Measurements from ENCODE around the gene PTTG1IP.

The PTTG1IP gene

DNA sequence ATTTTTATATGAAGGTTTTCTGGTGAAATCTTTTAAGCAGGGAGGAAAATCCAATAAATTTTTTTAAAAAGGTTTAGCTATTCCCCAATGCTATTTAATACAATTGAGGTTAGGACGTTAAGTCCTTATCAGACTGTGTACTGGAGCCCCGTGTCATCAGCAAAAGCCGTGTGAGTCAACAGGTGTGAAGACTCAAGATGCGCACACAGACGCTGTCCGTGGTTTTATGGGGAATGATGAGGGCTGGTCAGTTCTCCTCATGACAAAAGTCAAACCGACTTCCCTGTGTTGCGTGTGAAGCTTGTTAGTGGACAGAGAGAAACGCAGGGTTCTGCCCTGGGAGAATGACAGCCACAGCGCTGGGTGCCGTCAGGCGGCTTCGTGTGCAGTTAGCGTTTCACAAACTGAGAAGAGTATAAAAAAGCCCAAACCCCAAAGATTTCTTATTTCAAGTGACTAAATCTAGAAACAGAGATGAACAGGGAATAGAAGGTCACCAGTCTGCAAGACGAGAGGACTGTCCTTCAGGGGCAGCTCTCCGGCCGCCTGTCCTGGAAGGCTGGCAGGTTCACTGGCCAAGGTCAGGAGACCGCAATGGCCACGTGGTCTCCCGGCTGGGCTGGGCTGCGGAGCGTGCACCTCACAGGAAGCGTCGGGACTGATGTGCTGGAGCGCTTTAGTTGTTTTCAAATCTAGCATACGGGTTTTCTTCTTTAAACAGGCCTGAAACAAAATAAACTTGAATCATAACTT is 22.4 kb downstream of the PTTG1IP start:
- DNase-seq (ENCODE audit: low read depth), result no peak
- H3K4me3 ChIP-seq (ENCODE audit: low read depth, low read length), result no peak overlapping the region
- TF ChIP-seq, protein P1, sequence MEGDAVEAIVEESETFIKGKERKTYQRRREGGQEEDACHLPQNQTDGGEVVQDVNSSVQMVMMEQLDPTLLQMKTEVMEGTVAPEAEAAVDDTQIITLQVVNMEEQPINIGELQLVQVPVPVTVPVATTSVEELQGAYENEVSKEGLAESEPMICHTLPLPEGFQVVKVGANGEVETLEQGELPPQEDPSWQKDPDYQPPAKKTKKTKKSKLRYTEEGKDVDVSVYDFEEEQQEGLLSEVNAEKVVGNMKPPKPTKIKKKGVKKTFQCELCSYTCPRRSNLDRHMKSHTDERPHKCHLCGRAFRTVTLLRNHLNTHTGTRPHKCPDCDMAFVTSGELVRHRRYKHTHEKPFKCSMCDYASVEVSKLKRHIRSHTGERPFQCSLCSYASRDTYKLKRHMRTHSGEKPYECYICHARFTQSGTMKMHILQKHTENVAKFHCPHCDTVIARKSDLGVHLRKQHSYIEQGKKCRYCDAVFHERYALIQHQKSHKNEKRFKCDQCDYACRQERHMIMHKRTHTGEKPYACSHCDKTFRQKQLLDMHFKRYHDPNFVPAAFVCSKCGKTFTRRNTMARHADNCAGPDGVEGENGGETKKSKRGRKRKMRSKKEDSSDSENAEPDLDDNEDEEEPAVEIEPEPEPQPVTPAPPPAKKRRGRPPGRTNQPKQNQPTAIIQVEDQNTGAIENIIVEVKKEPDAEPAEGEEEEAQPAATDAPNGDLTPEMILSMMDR (IDR thresholded peaks at IDR 0.05; ENCODE audit: control insufficient read depth, extremely low read depth, insufficient read depth), result no peak

DNA sequence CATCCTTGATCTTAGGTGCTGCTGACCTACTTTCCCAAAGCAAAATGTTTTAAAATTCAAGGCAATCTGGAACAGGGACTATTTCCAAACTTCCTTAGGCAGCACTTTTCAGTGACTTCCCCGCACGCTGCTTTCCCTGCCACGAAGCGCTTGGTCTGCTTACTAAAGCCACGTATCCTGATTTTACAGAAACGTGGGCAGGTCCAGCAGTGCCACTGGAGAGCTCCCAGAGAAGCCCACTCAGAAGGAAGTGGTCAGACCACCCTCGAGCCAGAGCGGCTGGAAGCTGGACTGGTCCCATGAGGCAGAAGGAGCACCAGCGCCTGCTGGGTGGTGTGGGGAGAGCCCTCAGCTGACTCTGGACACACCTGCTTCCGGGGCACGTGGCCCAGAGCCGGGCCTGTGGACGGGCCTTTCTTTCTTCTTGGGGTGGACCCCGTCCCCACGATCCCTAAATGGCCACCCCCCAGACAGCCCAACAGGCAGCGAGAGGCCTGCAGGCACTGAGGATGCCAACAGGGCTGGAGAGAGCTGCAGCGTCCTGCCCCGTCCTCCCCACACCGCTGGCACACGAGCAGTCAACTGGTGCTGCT is 23.2 kb downstream of the PTTG1IP start:
- TF ChIP-seq, protein P1 (IDR thresholded peaks at IDR 0.05; ENCODE audit: control insufficient read depth, extremely low read depth, insufficient read depth), result no peak
- no peak overlapping the region for H3K4me3 ChIP-seq (ENCODE audit: low read depth, low read length)
- no peak for DNase-seq (ENCODE audit: low read depth)

DNA sequence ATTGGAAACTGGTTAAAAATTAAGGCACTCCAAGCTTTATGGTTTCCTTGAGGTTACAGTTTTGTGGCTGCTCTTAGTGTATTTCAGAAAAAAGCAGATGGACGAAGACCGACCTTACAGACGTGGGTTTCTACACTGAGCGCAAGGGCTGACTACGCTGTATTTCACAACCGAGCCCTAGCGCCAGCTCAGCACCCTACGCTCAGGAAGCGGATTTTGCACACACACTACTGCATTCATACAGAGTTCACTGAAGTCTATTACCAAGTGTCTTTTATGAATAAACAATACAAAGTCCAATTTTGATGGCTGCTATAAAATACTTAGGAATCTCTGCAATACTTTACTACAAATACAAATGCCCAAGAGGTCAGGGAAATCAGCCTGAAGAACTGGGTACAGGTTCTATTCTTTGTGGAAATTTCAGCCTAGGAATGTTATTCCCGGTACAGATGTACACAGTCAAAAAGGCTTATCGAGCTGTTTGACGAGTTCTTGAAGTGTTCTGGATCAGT is 23.8 kb downstream of the PTTG1IP start:
- no peak overlapping the region for H3K4me3 ChIP-seq (ENCODE audit: low read depth, low read length)
- no peak for DNase-seq (ENCODE audit: low read depth)
- TF ChIP-seq, protein P1 (IDR thresholded peaks at IDR 0.05; ENCODE audit: control insufficient read depth, extremely low read depth, insufficient read depth), result no peak

DNA sequence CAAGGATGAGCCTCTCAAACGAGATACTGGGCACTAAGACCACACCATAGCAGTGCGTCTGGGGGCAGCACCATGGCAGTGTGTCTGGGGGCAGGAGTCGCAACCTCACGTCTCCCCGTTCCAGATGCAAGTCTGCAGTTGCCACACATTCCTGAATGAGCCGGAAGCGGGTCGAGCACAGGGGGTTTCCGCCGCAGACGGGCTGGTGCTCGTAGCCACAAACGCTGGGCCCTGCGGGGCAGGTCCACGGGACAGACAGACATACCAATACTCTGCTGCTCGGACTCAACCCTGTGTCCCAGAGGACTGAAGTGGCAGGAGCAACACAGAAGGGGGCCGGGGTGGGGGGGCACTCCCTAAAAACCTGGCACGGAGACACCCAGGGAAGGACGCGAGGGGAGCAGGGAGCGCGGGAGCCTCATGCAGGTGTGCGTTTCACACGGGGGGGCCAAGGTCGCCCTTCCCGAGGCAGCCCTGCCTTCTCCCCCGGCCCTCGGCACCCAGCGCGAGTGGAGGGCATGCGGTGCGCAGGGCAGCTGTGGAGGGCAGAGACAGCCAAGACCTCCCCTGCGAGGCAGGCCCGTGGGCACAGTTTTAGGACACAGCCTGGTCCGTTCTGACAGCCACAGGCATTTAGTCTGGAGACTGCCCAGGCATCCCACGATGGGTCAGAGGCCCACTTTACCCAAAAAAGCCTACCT is 24.5 kb downstream of the PTTG1IP start:
- no peak for DNase-seq (ENCODE audit: low read depth)
- TF ChIP-seq, protein P1 (IDR thresholded peaks at IDR 0.05; ENCODE audit: control insufficient read depth, extremely low read depth, insufficient read depth), result no peak
- no peak overlapping the region for H3K4me3 ChIP-seq (ENCODE audit: low read depth, low read length)

DNA sequence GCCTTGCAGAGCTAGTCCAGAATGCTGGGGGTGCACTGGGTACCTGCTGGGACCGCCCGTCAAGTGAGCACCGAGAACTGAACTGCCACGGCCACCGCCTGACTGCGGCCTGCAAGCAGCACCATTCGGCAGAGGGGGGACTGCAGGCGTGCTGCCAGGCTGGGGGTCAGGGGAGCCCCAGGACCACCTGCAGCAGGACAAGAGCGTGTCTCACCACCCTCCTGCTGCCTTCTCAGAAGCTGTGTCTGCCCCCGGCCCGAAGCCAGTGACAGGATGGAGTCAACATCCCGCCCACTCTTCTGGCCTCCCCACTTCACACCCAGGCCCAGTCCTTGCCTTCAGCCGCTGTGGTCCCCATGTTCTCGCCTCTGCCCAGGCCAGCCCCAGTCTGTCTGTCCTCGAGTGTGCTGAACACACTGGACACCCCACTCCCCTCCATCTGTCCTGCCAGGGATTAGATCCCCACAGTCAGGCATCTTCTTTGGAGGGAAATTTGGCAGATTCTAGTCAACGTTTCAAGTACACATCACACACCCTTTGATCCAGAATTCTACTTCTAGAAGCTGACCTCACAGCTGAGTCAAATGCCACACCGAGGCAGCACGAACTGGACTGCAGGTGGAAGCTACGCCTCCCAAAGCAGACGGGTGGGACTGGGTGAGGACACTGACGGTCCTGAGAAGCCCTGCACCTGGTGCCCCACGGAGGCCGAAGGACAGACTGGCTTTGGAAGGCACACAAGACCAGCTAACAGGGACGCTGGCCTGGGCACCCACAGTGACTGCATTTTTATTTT is 26.0 kb downstream of the PTTG1IP start:
- no peak for DNase-seq (ENCODE audit: low read depth)
- TF ChIP-seq, protein P1 (IDR thresholded peaks at IDR 0.05; ENCODE audit: control insufficient read depth, extremely low read depth, insufficient read depth), result no peak
- no peak overlapping the region for H3K4me3 ChIP-seq (ENCODE audit: low read depth, low read length)

DNA sequence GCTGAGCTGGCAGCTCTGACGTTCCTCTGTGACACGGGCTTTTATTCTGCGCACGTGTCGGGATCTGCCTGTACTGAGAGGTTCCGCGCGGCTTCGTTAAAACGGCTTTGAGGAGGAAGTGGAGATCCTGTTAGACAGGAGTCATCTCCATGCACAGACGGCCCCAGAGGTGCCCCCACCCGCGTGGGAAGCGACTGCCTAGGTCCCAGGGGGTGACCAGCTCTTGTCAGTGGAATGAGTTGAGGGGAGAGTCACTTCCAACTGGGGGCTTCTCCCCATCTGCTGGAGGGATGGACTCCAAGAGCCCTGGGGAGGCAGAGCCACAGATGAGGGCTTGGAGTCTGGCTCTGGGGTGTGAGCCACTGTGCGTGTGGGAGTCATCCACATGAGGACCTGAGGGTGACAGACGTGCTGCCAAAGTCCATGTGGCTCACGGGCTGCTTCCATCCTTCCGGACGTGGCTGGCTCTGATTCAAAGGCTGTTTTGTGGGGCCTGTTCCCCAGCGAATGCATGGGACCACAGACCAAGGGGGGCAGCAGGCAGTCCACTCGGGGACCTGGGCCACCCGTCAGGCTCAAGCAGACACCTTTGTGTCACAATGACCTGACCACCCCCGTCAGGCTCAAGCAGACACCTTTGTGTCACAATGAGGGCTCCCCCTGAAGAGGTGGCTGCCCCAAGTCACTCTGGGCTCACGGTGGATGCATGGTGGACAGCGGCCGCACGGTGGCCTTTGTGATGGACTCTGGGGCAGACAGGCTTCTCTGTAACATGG is 26.8 kb downstream of the PTTG1IP start:
- no peak for DNase-seq (ENCODE audit: low read depth)
- TF ChIP-seq, protein P1 (IDR thresholded peaks at IDR 0.05; ENCODE audit: control insufficient read depth, extremely low read depth, insufficient read depth), result no peak
- no peak overlapping the region for H3K4me3 ChIP-seq (ENCODE audit: low read depth, low read length)

Measured in LNCaP clone FGC (cell line).